HCEC 1CT (cell line): ENCODE measurements around the gene CTSC.
"Not testable (repeated sequence)": the region's sequence is repeated elsewhere in the genome, so short reads cannot be mapped to it uniquely, and the experiment has no call there.

Experiments used
- DNase-seq: peaks from one replicate; pipeline ENCODE4 v3.0.0-alpha.2; 2017

Gene CTSC

DNA sequence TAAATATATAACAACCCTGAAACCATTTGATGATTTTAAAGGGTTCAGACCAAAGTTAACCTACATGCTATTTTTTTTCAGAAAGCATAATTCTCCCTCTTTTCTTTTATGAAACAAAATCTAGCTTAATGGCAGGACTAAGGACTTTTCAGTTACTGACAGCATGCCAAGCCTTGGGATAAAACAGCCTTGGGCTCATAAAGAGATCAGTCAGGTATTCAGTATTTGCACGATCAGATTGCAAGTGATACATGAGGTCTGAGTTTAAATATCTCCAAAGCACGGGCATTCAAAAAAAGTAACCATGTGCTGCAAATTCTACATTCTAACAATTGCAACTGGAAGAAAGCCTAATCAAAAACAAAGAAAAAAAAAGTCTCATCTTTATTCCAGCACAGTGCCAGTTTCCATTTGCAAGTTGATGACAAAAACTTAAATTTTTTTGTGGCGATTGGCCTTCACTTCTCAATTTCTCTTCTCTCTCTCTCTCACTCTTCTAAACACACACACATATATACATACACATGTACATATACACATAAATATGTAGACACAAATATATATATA lies 60.1 kb downstream of the CTSC start:
- no peak for DNase-seq

DNA sequence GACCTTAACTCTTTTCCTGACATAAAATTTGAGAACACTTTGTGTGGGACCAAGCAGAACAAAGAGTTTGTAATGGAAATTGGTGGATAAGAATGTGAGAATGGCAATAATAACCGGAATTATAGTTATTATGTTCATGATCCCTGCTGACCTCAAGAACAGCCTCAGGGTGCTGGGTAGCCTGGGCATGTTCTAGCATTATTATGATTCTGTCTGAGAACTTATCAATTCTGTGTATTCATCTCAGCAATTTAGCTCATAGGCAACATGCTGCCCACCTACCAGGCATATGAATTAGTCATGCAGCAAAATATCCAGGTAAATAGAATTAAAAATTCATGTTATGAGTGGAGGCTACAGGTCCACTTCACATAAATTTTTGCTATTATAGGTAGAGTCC lies 61.9 kb downstream of the CTSC start:
- DNase-seq: no peak

DNA sequence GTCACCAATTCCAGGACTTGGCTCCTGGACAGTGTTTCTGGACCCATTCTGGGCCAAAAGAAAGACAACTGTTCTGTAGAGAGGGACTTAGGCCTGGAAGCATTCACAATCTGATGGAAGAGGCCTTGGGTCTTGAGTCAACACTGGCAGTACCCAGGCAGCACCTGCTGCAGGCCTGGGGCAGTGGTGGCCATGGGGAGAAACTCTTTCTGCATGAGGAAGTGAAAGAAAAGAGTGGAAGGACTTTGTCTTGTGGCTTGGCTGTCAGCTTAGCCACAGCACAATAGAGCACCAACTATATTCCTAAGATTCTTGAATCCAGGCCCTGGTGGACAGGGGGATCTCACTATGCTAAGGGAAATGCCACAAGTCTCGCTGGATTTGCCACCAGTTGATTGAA lies 70.6 kb downstream of the CTSC start:
- DNase-seq: no peak

DNA sequence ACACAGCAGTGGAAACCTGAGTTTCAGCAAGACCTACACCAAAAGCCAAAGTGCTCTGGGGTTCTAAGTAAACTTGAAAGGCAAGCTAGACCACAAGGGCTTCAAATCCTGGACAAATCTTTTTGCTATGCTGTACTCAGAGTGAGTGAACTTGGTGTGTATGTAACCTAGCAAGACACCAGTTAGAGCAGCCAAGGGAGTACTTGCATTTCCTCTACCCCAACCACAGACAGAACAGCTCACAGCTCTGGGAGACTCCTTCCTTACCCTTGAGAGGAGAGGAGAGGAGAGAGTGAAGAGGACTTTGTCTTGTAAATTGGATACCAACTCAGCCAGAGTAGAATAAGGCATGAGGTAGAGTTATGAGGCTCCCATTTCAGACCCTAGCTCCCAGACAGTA lies 71.4 kb downstream of the CTSC start:
- no peak for DNase-seq

DNA sequence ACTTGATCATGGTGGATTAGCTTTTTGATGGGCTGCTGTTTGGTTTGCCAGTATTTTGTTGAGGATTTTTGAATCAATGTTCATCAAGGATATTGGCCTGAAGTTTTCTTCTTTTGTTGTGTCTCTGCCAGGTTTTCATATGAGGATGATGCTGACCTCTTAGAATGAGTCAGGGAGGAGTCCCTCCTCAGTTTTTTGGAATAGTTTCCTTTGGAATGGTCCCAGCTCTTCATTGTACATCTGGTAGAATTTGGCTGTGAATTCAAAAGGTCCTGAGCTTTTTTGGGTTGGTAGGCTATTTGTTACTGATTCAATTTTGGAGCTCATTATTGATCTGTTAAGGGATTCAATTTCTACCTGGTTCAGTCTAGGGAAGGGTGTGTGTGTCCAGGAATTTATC lies 78.1 kb downstream of the CTSC start:
- DNase-seq: no peak

DNA sequence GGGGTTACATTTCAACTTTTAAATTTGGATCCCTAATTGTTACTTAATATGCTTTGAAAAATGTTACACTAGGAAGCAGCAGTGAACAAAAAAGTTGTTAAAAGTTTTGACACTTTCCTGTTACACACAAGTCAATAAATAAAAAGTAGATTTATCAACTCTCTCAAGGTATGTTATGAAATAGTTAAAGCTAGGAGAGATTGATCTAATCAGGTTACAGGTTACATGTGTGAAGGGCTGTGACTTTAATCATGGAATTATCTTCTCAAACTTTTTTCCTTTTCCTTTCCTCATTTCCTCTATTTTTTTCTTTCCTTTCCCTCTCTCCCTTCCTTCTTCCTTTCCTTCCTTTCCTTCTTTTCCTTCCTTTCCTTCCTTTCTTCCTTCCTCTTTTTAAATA lies 85.3 kb downstream of the CTSC start:
- no peak for DNase-seq

DNA sequence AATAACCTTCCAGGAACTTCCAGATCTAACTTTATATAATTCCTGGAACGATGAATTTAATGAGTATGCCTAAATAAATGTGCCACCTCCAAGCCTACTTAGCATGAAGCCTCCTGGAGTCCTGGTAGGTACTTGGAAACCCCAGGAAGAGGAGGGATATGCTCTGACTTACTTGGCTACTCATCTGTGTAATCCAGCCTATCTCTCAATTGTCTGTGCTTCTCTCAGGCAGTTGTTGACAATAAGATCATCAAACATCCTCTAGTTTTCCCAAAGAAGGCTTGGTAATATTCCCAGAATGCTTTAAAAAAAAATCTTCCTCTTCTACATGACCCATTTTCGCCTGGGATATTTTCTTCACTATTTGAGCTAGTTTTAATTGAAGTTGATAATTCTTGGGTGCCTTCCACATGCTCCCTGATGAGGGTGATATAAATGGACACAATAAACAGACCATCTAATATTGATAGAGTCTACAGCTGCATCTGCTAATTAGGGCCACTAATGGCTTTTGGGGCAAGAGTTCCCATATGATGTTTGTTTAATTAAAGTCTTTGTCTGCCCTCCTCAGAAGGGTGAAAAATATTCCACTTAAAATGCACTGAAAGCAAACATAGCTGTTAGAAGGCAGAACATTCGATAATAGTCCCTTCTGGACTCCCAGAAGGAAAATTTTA lies 86.8 kb downstream of the CTSC start:
- no peak for DNase-seq

DNA sequence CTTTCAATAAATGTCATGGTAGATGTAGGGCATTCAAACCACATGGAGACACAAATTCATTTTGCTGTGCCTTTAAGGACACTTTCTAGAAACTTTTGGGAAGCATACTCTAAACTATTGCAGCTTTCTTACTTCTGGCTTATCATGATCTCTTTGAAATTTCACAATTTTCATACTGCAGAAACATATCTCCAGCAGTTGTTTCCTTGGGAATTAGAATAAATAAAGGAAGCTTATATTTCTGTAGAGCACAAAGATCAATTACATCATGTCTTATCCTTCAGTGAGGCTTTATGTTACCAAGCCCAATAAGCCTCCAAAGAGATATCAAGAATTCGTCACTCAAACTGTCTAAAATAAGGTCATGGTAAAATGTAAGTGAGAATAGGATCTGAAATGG lies 87.8 kb downstream of the CTSC start:
- DNase-seq: no peak

DNA sequence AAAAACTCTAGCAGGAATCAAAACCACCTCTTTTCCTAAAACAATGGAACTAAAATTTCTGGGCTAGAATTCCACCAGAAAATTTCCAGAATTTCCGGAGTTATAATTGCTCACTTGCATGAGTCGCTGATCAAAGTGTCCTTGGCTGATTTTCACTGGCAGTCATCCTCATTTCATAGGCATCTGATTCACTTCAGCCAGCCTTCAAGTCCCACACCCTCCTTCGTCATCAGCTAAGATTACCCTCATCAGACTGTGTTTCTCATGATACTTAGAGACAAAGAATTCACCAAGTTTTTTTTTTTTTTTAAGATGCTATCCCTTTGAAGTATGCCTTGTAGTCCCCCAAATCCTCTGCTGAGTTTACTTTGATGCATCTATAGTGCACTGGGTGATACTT lies 90.8 kb downstream of the CTSC start:
- DNase-seq: peak; percentile 65

DNA sequence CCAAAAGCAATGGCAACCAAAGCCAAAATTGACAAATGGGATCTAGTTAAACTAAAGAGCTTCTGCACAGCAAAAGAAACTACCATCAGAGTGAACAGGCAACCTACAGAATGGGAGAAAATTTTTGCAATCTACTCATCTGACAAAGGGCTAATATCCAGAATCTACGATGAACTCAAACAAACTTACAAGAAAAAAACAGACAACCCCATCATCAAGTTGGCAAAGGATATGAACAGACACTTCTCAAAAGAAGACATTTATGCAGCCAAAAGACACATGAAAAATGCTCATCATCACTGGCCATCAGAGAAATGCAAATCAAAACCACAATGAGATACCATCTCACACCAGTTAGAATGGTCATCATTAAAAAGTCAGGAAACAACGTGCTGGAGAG lies 92.0 kb downstream of the CTSC start:
- not testable (repeated sequence) for DNase-seq
